ENCODE results near the gene SS18.

DNA sequence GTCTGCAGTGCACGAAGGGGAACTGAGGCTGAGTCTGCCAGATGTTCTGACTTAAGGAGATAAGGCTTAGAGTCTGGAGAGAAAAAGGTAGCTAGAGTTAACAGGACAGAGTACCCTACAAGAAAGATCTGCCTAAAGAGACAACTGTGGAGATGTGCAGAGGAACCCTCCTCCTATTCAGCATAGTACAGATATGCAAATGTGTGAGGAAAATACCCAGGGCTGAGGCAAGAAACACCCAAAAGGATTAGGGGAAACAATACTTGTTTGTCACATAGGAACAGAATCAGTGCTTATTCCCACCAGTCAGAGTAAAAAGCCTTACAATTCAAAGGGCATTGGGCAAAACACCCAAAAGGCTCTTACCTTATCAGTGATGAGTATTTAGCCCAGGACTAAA lies 67.8 kb downstream of the SS18 start:
- TF ChIP-seq, protein P1, sequence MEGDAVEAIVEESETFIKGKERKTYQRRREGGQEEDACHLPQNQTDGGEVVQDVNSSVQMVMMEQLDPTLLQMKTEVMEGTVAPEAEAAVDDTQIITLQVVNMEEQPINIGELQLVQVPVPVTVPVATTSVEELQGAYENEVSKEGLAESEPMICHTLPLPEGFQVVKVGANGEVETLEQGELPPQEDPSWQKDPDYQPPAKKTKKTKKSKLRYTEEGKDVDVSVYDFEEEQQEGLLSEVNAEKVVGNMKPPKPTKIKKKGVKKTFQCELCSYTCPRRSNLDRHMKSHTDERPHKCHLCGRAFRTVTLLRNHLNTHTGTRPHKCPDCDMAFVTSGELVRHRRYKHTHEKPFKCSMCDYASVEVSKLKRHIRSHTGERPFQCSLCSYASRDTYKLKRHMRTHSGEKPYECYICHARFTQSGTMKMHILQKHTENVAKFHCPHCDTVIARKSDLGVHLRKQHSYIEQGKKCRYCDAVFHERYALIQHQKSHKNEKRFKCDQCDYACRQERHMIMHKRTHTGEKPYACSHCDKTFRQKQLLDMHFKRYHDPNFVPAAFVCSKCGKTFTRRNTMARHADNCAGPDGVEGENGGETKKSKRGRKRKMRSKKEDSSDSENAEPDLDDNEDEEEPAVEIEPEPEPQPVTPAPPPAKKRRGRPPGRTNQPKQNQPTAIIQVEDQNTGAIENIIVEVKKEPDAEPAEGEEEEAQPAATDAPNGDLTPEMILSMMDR (IDR thresholded peaks at IDR 0.05; ENCODE audit: insufficient read depth, low read length, poor library complexity, severe bottlenecking), result no peak
- TF ChIP-seq EZH2phosphoT487 (conservative IDR thresholded peaks at IDR 0.05; ENCODE audit: low read length), result no peak
